NCI-H526 (cell line): ENCODE measurements around the gene HOATZ.

Experiments
- DNase-seq, 2 experiments: peaks; one replicate each; lab custom pipeline; 2025; lab: John Stamatoyannopoulos, UW

The HOATZ gene

GRCh38 chr11:111577821-111578220 lies 63.2 kb downstream of the HOATZ start:
- DNase-seq = no peak

DNA sequence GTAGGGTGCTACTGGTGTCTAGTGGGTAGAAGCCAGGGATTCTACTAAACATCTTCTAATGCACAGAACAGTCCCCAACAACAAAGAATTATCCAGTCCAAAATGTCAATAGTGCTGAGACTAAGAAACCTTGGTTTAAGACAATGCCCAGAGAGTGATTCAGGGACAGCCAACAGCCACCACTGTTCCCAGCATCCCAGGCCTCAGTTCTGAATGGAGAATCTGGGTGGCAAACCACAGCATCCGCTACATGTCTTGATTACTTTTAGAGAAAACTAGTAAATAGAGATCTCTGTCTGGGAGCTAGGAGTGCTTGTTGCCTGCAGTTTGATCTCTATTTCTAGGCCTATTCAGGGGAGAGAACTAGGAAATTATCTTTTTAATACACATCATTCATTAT lies 66.8 kb downstream of the HOATZ start:
- DNase-seq = no peak

DNA sequence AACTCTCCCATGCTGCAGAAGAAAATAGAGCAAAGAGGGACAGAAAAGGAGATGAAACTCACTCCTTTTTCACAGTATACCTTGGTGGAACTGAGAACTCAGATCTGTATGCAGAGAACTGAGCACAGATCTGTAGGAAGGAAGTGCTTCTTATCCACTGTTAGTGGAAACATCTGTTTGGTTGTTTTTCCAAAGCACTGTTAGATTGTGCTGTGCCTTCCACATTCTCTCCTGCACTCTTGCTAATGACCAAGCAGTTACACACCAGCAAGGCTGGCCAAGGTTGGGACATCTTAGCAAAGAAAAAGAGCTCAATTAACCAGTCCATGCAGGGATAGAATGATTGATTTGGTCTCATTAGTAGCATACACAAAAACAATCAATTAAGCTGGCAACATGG lies 67.6 kb downstream of the HOATZ start:
- DNase-seq = no peak

DNA sequence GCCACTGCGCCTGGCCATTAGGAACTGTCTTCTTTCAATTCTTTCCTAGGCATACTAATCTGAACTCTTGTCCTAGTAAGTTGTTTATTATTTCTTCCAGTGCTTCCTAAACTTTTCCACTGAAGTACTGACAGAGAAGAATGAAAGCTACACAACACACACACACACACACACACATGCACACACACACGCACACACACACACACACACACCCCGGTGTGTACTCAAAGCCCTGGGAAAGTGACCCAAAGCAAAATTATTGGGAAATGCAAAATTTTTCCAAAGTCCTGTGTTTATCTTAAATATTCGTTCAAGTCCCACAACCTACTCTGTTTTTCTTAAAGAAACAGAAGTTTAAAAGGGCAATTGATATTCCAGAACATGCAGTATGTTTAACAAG lies 68.3 kb downstream of the HOATZ start:
- DNase-seq = no peak

DNA sequence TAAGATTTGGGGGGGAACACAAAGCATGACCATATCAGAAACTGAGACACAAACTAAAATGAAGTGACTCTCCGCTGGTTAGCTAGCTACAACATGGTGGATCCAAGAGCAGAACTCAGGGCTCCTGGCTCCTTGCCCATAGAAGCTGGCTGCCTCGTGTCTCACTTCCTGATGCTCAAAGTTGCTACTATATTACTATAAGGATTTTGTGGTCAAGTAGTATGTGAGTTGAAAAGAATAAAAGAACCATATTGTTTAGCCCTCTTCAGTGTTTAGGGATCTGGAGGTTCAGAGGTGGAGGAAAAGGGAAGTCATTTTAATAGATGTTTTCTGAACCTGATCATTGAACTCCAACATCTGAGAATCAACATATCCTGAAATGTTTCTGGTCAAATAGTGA lies 70.8 kb downstream of the HOATZ start:
- DNase-seq = no peak

DNA sequence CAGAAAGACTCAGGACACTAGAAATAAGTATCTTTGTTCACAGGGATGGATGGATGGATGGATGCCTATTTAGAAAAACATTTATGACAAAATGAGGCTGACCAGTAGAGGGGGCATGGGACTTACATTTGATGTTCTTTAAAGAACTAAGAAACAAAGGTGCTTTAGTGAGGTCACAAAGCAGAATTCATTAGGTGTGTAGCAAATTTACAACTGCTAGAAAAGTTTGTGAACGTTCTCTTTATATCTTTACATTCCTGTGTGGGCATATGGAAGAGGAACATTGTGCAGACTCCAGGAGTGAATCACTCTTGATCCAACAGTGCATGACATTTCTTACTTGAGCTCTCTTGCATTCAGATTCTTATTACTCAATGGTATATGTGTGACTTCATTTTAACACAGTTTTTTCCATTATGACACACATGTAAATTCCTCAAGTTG lies 71.8 kb downstream of the HOATZ start:
- DNase-seq = peak; percentile 48 to 93
